ENCODE data around the gene MID1. TPM values are rescaled to one million over a fixed set of nuclear protein-coding genes. Genes with fewer than 3 reads are reported as not detected.

The MID1 gene
- total RNA-seq, 6 experiments from 2014 or later: 17.9 to 21.8 (median 18.6) TPM

DNA sequence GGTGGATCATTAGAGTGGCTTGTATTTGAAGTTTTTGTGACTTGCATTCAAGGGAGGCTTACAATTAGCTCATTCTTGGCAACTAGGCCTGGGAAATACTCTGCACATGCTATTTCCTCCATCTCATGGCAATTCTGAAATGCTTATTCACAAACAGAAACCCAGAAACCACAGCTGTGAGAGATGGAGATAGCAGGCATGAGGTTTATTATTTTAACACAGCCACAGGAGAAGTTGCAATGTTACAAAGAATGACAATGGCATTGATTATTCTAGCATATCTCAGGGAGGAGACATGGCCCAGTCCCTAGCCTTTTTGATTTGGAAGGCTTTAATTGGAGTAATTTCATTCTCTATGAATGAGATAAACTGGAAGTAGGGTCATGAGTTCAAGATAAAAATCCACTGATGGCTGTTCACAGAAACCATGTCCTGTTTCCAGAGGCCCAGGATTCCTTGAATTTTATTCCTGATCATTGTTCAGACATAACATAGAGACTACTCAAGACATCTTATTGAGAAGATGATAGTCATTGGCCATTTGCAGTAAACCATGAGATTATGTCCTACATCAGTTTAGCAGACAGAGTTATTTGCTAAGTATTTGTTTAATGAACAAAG, 123.9 kb downstream of the MID1 start:
- no peak for TF ChIP-seq CTCF (IDR thresholded peaks at IDR 0.05)
- Mint-ChIP-seq H3K4me1 (ENCODE audit: low read depth) (peaks cover 23% of the 10 kb centered on the region), H3K4me3 (no peak overlapping the region), H3K27ac (peak overlapping the region; percentile 74), H3K36me3 (ENCODE audit: low read depth) (peaks cover 10% of the 10 kb centered on the region), H3K9me3 (no peaks in the 10 kb centered on the region), H3K27me3 (ENCODE audit: insufficient read depth) (no peaks in the 10 kb centered on the region)
- DNase-seq: peak; percentile 78

DNA sequence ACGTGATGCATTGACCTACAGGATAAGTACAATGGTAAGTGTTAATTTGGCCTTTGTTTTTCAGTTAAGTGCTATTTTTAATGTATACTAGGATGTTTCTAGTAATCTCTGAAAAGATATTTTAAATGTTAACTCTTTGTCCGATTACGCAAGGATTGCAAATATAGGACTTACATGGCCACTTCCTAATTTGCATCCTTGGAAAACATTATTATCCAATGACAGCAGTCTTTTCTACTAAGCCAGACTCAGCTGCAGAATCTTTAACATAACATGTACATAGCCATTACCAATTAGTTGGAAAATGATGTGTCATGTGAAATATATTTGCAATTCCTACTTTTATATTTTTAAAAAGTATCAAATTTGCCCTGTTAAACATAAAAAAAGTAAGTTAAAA, 124.7 kb downstream of the MID1 start:
- Mint-ChIP-seq H3K4me1 (ENCODE audit: low read depth) (peaks cover 23% of the 10 kb centered on the region), H3K27ac (no peak overlapping the region; the same call in 1 of the 2 replicates), H3K4me3 (no peak overlapping the region), H3K36me3 (ENCODE audit: low read depth) (peaks cover 6% of the 10 kb centered on the region), H3K9me3 (no peaks in the 10 kb centered on the region), H3K27me3 (ENCODE audit: insufficient read depth) (no peaks in the 10 kb centered on the region)
- TF ChIP-seq CTCF (IDR thresholded peaks at IDR 0.05): no peak
- no peak for DNase-seq

GRCh38 chrX:10492250-10492649, 128.1 kb downstream of the MID1 start:
- no peak for TF ChIP-seq CTCF (IDR thresholded peaks at IDR 0.05)
- Mint-ChIP-seq H3K36me3 (ENCODE audit: low read depth) (peaks cover 6% of the 10 kb centered on the region), H3K4me1 (ENCODE audit: low read depth) (peaks cover 19% of the 10 kb centered on the region), H3K27ac (no peak overlapping the region), H3K27me3 (ENCODE audit: insufficient read depth) (no peaks in the 10 kb centered on the region), H3K4me3 (no peak overlapping the region), H3K9me3 (no peaks in the 10 kb centered on the region)
- DNase-seq: no peak

GRCh38 chrX:10486373-10486772, 134.0 kb downstream of the MID1 start:
- Mint-ChIP-seq H3K4me3 (no peak overlapping the region), H3K27me3 (ENCODE audit: insufficient read depth) (no peaks in the 10 kb centered on the region), H3K36me3 (ENCODE audit: low read depth) (peaks cover 3% of the 10 kb centered on the region; the same call in 1 of the 2 replicates), H3K4me1 (ENCODE audit: low read depth) (peaks cover 33% of the 10 kb centered on the region), H3K27ac (peak overlapping the region; percentile 61), H3K9me3 (no peaks in the 10 kb centered on the region)
- peak; percentile 9 for DNase-seq
- no peak for TF ChIP-seq CTCF (IDR thresholded peaks at IDR 0.05)

GRCh38 chrX:10485326-10485725, 135.1 kb downstream of the MID1 start:
- Mint-ChIP-seq H3K27me3 (ENCODE audit: insufficient read depth) (no peaks in the 10 kb centered on the region), H3K4me3 (no peak overlapping the region), H3K36me3 (ENCODE audit: low read depth) (peaks cover 8% of the 10 kb centered on the region), H3K4me1 (ENCODE audit: low read depth) (peaks cover 33% of the 10 kb centered on the region), H3K27ac (no peak overlapping the region), H3K9me3 (no peaks in the 10 kb centered on the region)
- TF ChIP-seq CTCF (IDR thresholded peaks at IDR 0.05): no peak
- no peak for DNase-seq
